ENCODE results near the gene PARP3. TPM values are rescaled to one million over a fixed set of nuclear protein-coding genes. Genes with fewer than 3 reads are reported as not detected.
"Not testable (repeated sequence)": the region's sequence is repeated elsewhere in the genome, so short reads cannot be mapped to it uniquely, and the experiment has no call there.

Gene PARP3
- total RNA-seq (17.3 and 19.2 TPM in 2 replicates), polyA plus RNA-seq (23.7 and 26.6 TPM in 2 replicates)

DNA sequence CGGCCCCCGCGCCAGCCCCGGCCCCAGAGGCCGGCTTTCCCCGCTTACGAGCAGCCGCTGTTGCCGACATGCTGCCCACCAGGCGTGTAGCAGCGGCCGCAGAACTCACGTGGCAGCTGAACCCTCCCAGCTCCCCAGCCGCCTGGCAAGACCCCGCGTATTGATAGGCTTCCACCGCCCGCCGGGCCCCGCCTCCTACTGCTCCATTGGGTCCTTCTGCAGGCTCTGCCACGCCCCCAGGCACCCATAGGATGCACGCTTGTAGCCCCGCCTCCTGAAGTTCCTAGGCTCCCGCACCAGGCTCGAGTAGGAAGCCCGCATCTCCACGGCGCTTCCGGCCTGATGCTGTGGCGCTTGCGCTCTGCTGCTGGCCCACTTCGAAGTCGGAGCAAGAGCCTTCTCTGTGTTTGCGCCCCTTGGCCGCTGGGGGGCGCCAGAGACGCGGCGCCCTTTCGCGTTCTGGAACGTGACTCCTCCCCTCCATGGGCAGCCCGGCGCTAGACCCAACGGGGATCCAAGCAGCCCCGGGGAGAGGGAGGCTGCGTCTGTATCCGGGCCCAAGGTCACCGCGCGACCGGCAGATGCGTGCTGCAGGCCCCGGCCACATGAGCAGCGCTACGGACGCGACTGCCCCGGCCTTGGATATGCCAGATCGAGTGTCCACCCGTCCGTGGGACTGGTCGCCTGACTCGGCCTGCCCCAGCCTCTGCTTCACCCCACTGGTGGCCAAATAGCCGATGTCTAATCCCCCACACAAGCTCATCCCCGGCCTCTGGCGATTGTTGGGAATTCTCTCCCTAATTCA is at the start of gene PARP3, which contains the start of gene RRP9:
Gene PARP3 (plus strand): TSS at position 566 of the 805 bp plus-strand sequence. CDS start 993 bp downstream, outside the sequence.
Gene RRP9 (minus strand): TSS at position 107 of the 805 bp plus-strand sequence. CDS start 37 bp downstream, at position 70.
- Histone ChIP-seq H3K9me3 (ENCODE audit: low read depth) (no peaks in the 10 kb centered on the region), H3K4me1 (ENCODE audit: low read depth) (peaks cover 15% of the 10 kb centered on the region), H3K27ac (peak within 1 kb of the TSS; percentile 81), H3K27me3 (no peaks in the 10 kb centered on the region), H3K4me3 (peak within 1 kb of the TSS; percentile 71), H3K36me3 (peaks cover 2% of the 10 kb centered on the region)
- TF ChIP-seq CTCF (IDR thresholded peaks at IDR 0.05; ENCODE audit: low read depth, low read length), result peak; percentile 99
- DNase-seq (ENCODE audit: low read depth in 1 of 2, low spot score in 1 of 2), result peak; percentile 100

DNA sequence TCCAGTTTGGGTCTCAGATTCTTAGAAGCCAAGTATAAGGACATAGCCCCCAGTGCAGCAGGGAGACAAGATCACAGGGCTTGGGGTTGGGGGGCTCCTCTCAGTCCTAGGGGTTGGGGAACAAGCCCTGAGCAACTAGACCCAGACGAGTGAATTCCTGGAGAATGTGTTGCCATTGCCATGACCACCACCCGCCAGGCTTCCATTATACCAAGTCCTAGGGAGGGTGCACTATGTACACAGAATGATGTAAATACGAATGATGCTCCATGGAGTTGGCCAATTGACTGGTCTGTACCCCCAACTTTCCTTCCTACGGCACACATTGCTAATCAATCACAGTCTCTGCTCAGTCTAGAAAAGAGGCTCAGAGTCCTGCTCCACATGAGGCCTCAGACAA is 47.8 kb upstream of the PARP3 start:
- Histone ChIP-seq H3K4me1 (ENCODE audit: low read depth) (no peaks in the 10 kb centered on the region), H3K27me3 (no peaks in the 10 kb centered on the region), H3K36me3 (no peaks in the 10 kb centered on the region), H3K9me3 (ENCODE audit: low read depth) (no peaks in the 10 kb centered on the region), H3K27ac (no peak overlapping the region), H3K4me3 (no peak overlapping the region)
- no peak for DNase-seq (ENCODE audit: low read depth in 1 of 2, low spot score in 1 of 2)
- no peak for TF ChIP-seq CTCF (IDR thresholded peaks at IDR 0.05; ENCODE audit: low read depth, low read length)

DNA sequence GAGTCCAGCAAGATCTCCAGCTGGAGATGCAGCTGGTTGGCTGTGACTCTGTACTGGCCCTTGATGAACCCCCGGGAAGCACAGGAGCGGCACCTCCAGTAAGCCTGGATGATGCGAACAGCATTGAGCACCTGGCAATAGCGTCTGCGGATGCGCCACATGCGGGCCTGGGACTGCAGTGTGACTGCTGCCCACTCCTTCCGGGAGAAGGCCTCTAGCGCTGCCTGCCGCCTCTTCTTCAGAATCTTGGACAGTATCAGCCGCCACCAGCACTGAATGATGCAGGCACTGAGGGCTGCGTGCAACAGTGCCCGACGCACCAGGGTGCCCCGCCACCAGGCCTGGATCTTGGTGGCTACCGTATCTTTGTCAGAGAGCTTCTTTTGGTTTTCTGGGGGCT is 47.2 kb upstream of the PARP3 start:
- no peak for DNase-seq (ENCODE audit: low read depth in 1 of 2, low spot score in 1 of 2)
- H3K36me3 ChIP-seq, result no peaks in the 10 kb centered on the region
- no peak for TF ChIP-seq CTCF (IDR thresholded peaks at IDR 0.05; ENCODE audit: low read depth, low read length)

GRCh38 chr3:51896607-51897305 is 45.4 kb upstream of the PARP3 start:
- H3K9me3 ChIP-seq (ENCODE audit: low read depth), result no peaks in the 10 kb centered on the region
- H3K27ac ChIP-seq, result no peak overlapping the region
- H3K4me3 ChIP-seq, result no peak overlapping the region
- H3K4me1 ChIP-seq (ENCODE audit: low read depth), result no peaks in the 10 kb centered on the region
- DNase-seq (ENCODE audit: low read depth in 1 of 2, low spot score in 1 of 2), result peak in 1 of 2 donors; percentile 6
- TF ChIP-seq CTCF (IDR thresholded peaks at IDR 0.05; ENCODE audit: low read depth, low read length), result no peak
- H3K27me3 ChIP-seq, result no peaks in the 10 kb centered on the region
- no peaks in the 10 kb centered on the region for H3K36me3 ChIP-seq

More for the DNA sequence above, 47.2 kb upstream of the PARP3 start:
- H3K4me3 ChIP-seq, result no peak overlapping the region
- H3K27me3 ChIP-seq, result no peaks in the 10 kb centered on the region
- no peaks in the 10 kb centered on the region for H3K4me1 ChIP-seq (ENCODE audit: low read depth)
- no peak overlapping the region for H3K27ac ChIP-seq
- H3K9me3 ChIP-seq (ENCODE audit: low read depth), result no peaks in the 10 kb centered on the region

GRCh38 chr3:51897391-51897790 is 44.8 kb upstream of the PARP3 start:
- no peak overlapping the region for H3K4me3 ChIP-seq
- no peaks in the 10 kb centered on the region for H3K4me1 ChIP-seq (ENCODE audit: low read depth)
- DNase-seq (ENCODE audit: low read depth in 1 of 2, low spot score in 1 of 2), result no peak
- no peaks in the 10 kb centered on the region for H3K9me3 ChIP-seq (ENCODE audit: low read depth)
- no peak for TF ChIP-seq CTCF (IDR thresholded peaks at IDR 0.05; ENCODE audit: low read depth, low read length)
- no peaks in the 10 kb centered on the region for H3K36me3 ChIP-seq
- no peaks in the 10 kb centered on the region for H3K27me3 ChIP-seq
- H3K27ac ChIP-seq, result no peak overlapping the region

- H3K27ac ChIP-seq; H3K27me3 ChIP-seq; H3K4me1 ChIP-seq (ENCODE audit: low read depth); H3K9me3 ChIP-seq (ENCODE audit: low read depth); H3K36me3 ChIP-seq; DNase-seq (ENCODE audit: low read depth in 1 of 2, low spot score in 1 of 2); H3K4me3 ChIP-seq: not testable (repeated sequence)
These were observed 42.1 kb upstream of the PARP3 start for GRCh38 chr3:51900043-51900442.

- not testable (repeated sequence) for H3K4me1 ChIP-seq (ENCODE audit: low read depth); H3K36me3 ChIP-seq; H3K27me3 ChIP-seq; H3K4me3 ChIP-seq; H3K9me3 ChIP-seq (ENCODE audit: low read depth); DNase-seq (ENCODE audit: low read depth in 1 of 2, low spot score in 1 of 2); H3K27ac ChIP-seq
These were observed 39.8 kb upstream of the PARP3 start for GRCh38 chr3:51902361-51902760.

Data from cardiac muscle cell (in vitro differentiated cells and primary cell).